Adrenal gland (tissue), 12 donors: ENCODE measurements around the gene SFT2D1. TPM values are rescaled to one million over a fixed set of nuclear protein-coding genes. Genes with fewer than 3 reads are reported as not detected.

Experiments
- DNase-seq, 7 donors: peaks; one replicate each; pipeline ENCODE4 v3.0.0-alpha.2; 2019 to 2020
- H3K27ac ChIP-seq, 5 donors: fragments of 200-600 bp; sonication (generic) in 4 of 5; 1 replicate in 3 of 5; 2 replicates in 2 of 5; pipeline versions ENCODE4 v1.5.1 to v1.8.0; 2016 to 2020; ENCODE audit warnings: mild to moderate bottlenecking in 1 of 5
- H3K27me3 ChIP-seq: fragments of 200-600 bp; 2 replicates; pipeline ENCODE4 v1.8.0; 2021
- H3K36me3 ChIP-seq, 2 donors: fragments of 200-600 bp; replicated peaks in 1 of 2; 1 replicate in 1 of 2; 2 replicates in 1 of 2; pipeline versions ENCODE4 v1.5.1 to v1.8.0; 2018 to 2022
- H3K4me1 ChIP-seq, 2 donors: fragments of 200-600 bp; replicated peaks in 1 of 2; 1 replicate in 1 of 2; 2 replicates in 1 of 2; pipeline versions ENCODE4 v1.5.1 to v1.8.0; 2018 to 2021
- H3K4me3 ChIP-seq, 4 donors: fragments of 200-600 bp; sonication (generic) in 3 of 4; one replicate each; pipeline ENCODE4 v1.5.1; 2016 to 2018
- H3K9me3 ChIP-seq, 3 donors: fragments of 200-600 bp; sonication (generic) in 1 of 3; replicated peaks in 1 of 3; 1 replicate in 2 of 3; 2 replicates in 1 of 3; pipeline versions ENCODE4 v1.5.1 to v1.8.0; 2016 to 2021
- CTCF ChIP-seq, 6 experiments: fragments of 450-650 bp in 4 of 6; fragments of 200-600 bp in 2 of 6; sonication (generic) in 1 of 6; IDR thresholded peaks; 1 replicate in 5 of 6; 2 replicates in 1 of 6; pipeline versions ENCODE4 v1.5.1 to v1.8.0; 2016 to 2021; ENCODE audit warnings: antibody characterized with exemption in 6 of 6, mild to moderate bottlenecking in 2 of 6, moderate library complexity in 1 of 6
- POLR2A ChIP-seq, 2 donors: fragments of 450-650 bp; IDR thresholded peaks; one replicate each; pipeline ENCODE4 v1.6.1; 2017; ENCODE audit warnings: antibody characterized with exemption in 2 of 2, mild to moderate bottlenecking in 2 of 2, moderate library complexity in 1 of 2
- WGBS, 4 donors: extraction: QIAGEN DNeasy Blood & Tissue Kit in 2 of 4; methylation state at CpG; one replicate each; pipeline versions ENCODE4 v1.1.5 to v1.1.7; 2013 to 2017; 5-methylcytosine and 5-hydroxymethylcytosine counted together
- intact Hi-C, 2 donors: fragments of 100-400 bp; cut with DNase I; formaldehyde crosslinking; loops; one replicate each; pipeline versions ENCODE4 v1.14.1 to v1.15.0; 2022 to 2023
- polyA plus RNA-seq, 3 donors: library from polyadenylated mRNA; stranded (reverse); fragments of 200-250 nt in 2 of 3; fragments of 350-450 nt in 1 of 3; fragmentation: Illumina TruSeq in 1 of 3; extraction: RNeasy Lipid Tissue Mini Kit (QIAGEN cat#74804) in 1 of 3; gene quantifications; one replicate each; pipeline ENCODE4 v1.2.3, GENCODE V29; 2013 to 2014
- total RNA-seq, 9 donors: library from RNA; depleted of rRNA in 4 of 9; stranded (reverse); fragments of >200 nt in 4 of 9; fragments of 120-200 nt in 1 of 9; fragmentation: NEBNext Ultra II Directional in 1 of 9; extraction: Animal tissue kit (Norgen Biotek cat#: 25700) in 1 of 9; gene quantifications; one replicate each; pipeline versions ENCODE4 v1.1.0 to v1.2.4, GENCODE V29; 2013 to 2023
- donor health status: healthy with polysubstance abuse.
- donor health status: Bipolar disorder and iron deficiency.
- donor health status: DM: yes; HTN: yes; CAD: no.
- donor health status: DM: no; HTN: no; CAD: no.
- donor health status: DM: no; HTN: no; CAD: no.
- donor health status: DM: yes; HTN: yes; CAD: no.

SFT2D1 gene
- total and polyA plus RNA-seq, 12 donors = 32.6 to 68.0 (median 46.2) TPM

- Histone ChIP-seq H3K9me3 (no peaks in the 10 kb centered on the region), H3K36me3 (no peaks in the 10 kb centered on the region), H3K4me1 (peaks cover 0 to 7% of the 10 kb centered on the region in 2 donors), H3K27ac (no peak overlapping the region), H3K27me3 (peaks cover 36% of the 10 kb centered on the region), H3K4me3 (no peak overlapping the region)
- 85 to 90% (median 88%) methylated on average over 9 to 12 of the region's 12 CpGs for WGBS, 4 donors
- no peak for DNase-seq
- intact Hi-C loops = loop anchor here in 1 of 2 donors (5.0 kb wide), 1 partner anchor 92 kb away; no protein-coding TSS in a partner anchor
- TF ChIP-seq CTCF (IDR thresholded peaks at IDR 0.05) (no peak), POLR2A (IDR thresholded peaks at IDR 0.05) (no peak)
Observed at GRCh38 chr6:166310634-166311033, 31.7 kb downstream of the SFT2D1 start.

GRCh38 chr6:166309977-166310376 lies 32.4 kb downstream of the SFT2D1 start:
- intact Hi-C loops = loop anchor here in 1 of 2 donors (5.0 kb wide), 1 partner anchor 92 kb away; no protein-coding TSS in a partner anchor
- H3K27me3 ChIP-seq = peaks cover 40% of the 10 kb centered on the region
- no peaks in the 10 kb centered on the region for H3K36me3 ChIP-seq
- H3K4me1 ChIP-seq = peaks cover 0 to 7% of the 10 kb centered on the region in 2 donors
- H3K4me3 ChIP-seq = no peak overlapping the region
- H3K9me3 ChIP-seq = no peaks in the 10 kb centered on the region
- 81 to 89% (median 87%) methylated on average over 9 of the region's 9 CpGs for WGBS, 4 donors
- no peak for TF ChIP-seq POLR2A (IDR thresholded peaks at IDR 0.05)
- no peak for TF ChIP-seq CTCF (IDR thresholded peaks at IDR 0.05)
- no peak overlapping the region for H3K27ac ChIP-seq
- no peak for DNase-seq

GRCh38 chr6:166308769-166309589 lies 33.4 kb downstream of the SFT2D1 start:
- Histone ChIP-seq H3K36me3 (no peaks in the 10 kb centered on the region), H3K27ac (no peak overlapping the region), H3K9me3 (no peaks in the 10 kb centered on the region), H3K4me3 (peak overlapping the region in 1 of 4 donors; percentile 55), H3K4me1 (peaks cover 0 to 7% of the 10 kb centered on the region in 2 donors), H3K27me3 (peaks cover 40% of the 10 kb centered on the region)
- WGBS, 4 donors = 55 to 69% (median 61%) methylated on average over 7 to 11 of the region's 11 CpGs
- intact Hi-C loops = no loop called here
- no peak for TF ChIP-seq CTCF (IDR thresholded peaks at IDR 0.05)
- no peak for TF ChIP-seq POLR2A (IDR thresholded peaks at IDR 0.05)
- no peak for DNase-seq

- H3K4me3 ChIP-seq = peak within 1 kb of the TSS in 1 of 4 donors; percentile 55
- intact Hi-C loops = no loop called here
- H3K4me1 ChIP-seq = peaks cover 0 to 7% of the 10 kb centered on the region in 2 donors
- H3K27ac ChIP-seq = no peak within 1 kb of the TSS
- H3K9me3 ChIP-seq = no peaks in the 10 kb centered on the region
- no peak for DNase-seq
- TF ChIP-seq CTCF (IDR thresholded peaks at IDR 0.05) (no peak), POLR2A (IDR thresholded peaks at IDR 0.05) (no peak)
- H3K36me3 ChIP-seq = no peaks in the 10 kb centered on the region
- 1 to 11% (median 5%) methylated on average over 27 to 74 of the region's 74 CpGs for WGBS, 4 donors
- peaks cover 40% of the 10 kb centered on the region for H3K27me3 ChIP-seq
Observed at GRCh38 chr6:166308033-166308768, 34.1 kb downstream of the SFT2D1 start, which contains the start of gene PRR18. Gene PRR18, minus strand, starts transcription at chr6:166308392. Its CDS starts 250 bp downstream, at chr6:166308142.
